H4 (cell line): ENCODE measurements around the gene MTMR6. TPM values are rescaled to one million over a fixed set of nuclear protein-coding genes. Genes with fewer than 3 reads are reported as not detected.

Source experiments
- DNase-seq: peaks from one replicate; pipeline ENCODE4 v3.0.0-alpha.2; 2015; ENCODE audit warnings: low spot score
- total RNA-seq: library from RNA; depleted of rRNA; stranded (reverse); fragments of >200 nt; shearing (Covaris generic); gene quantifications from 2 replicates; pipeline ENCODE4 v1.2.3, GENCODE V29; 2014; rRNA removed

MTMR6 gene
- total RNA-seq, 1 experiment from 2014 or later, result 15.0 TPM

GRCh38 chr13:25217023-25217885 lies 70.0 kb downstream of the MTMR6 start:
- peak; percentile 24 for DNase-seq

GRCh38 chr13:25215253-25215575 lies 72.1 kb downstream of the MTMR6 start:
- no peak for DNase-seq

GRCh38 chr13:25214491-25215252 lies 72.6 kb downstream of the MTMR6 start:
- DNase-seq, result peak; percentile 7

GRCh38 chr13:25213715-25214114 lies 73.6 kb downstream of the MTMR6 start:
- no peak for DNase-seq

GRCh38 chr13:25210842-25211569 lies 76.3 kb downstream of the MTMR6 start:
- no peak for DNase-seq

GRCh38 chr13:25207291-25207810 lies 79.9 kb downstream of the MTMR6 start:
- DNase-seq, result no peak

- DNase-seq, result no peak
Observed at GRCh38 chr13:25204863-25205262, 82.4 kb downstream of the MTMR6 start.

- no peak for DNase-seq
Observed at GRCh38 chr13:25203127-25203740, 84.1 kb downstream of the MTMR6 start.

- no peak for DNase-seq
Observed at GRCh38 chr13:25200783-25201182, 86.5 kb downstream of the MTMR6 start.

GRCh38 chr13:25198647-25199046 lies 88.6 kb downstream of the MTMR6 start:
- no peak for DNase-seq

- DNase-seq, result peak; percentile 46
Observed at GRCh38 chr13:25196971-25197370, 90.3 kb downstream of the MTMR6 start.

Other genes starting within 250 kb of the MTMR6 start
- 0.04 and 0.06 TPM in 2 replicates for gene PABPC3, start 191.4 kb downstream of the MTMR6 start, total RNA-seq
- gene AMER2, start 115.2 kb downstream of the MTMR6 start, total RNA-seq, result not detected in 2 replicates
- 32.7 and 35.2 TPM in 2 replicates for gene NUP58, start 14.1 kb upstream of the MTMR6 start, total RNA-seq
- gene ATP8A2, start 84.5 kb upstream of the MTMR6 start, total RNA-seq, result 1.1 and 1.6 TPM in 2 replicates